Fibroblast of gingiva (primary cell): ENCODE data around the gene MLH3.

ENCODE experiments used
- DNase-seq: peaks from one replicate; pipeline ENCODE4 v3.0.0-alpha.2; 2011; ENCODE audit warnings: low read depth

Gene MLH3

GRCh38 chr14:74984236-74985027, 66.8 kb downstream of the MLH3 start:
- DNase-seq: no peak

- no peak for DNase-seq
These were observed 67.9 kb downstream of the MLH3 start for GRCh38 chr14:74983343-74983742.

GRCh38 chr14:74982661-74983060, 68.6 kb downstream of the MLH3 start:
- DNase-seq: no peak

- DNase-seq: no peak
These were observed 69.4 kb downstream of the MLH3 start for GRCh38 chr14:74981833-74982232.

GRCh38 chr14:74981462-74981782, 69.8 kb downstream of the MLH3 start:
- DNase-seq: no peak

GRCh38 chr14:74980731-74981461, 70.4 kb downstream of the MLH3 start:
- peak; percentile 85 for DNase-seq

GRCh38 chr14:74980398-74980730, 70.9 kb downstream of the MLH3 start:
- DNase-seq: peak; percentile 17

- DNase-seq: peak; percentile 97
These were observed 71.5 kb downstream of the MLH3 start for GRCh38 chr14:74979442-74980397.

- DNase-seq: peak; percentile 15
These were observed 72.2 kb downstream of the MLH3 start for GRCh38 chr14:74979029-74979428.

- no peak for DNase-seq
These were observed 72.8 kb downstream of the MLH3 start for GRCh38 chr14:74978416-74978947.

GRCh38 chr14:74977901-74978385, 73.3 kb downstream of the MLH3 start:
- no peak for DNase-seq

GRCh38 chr14:74977164-74977900, 73.9 kb downstream of the MLH3 start:
- no peak for DNase-seq

GRCh38 chr14:74976264-74977113, 74.8 kb downstream of the MLH3 start:
- no peak for DNase-seq

GRCh38 chr14:74975059-74975810, 76.0 kb downstream of the MLH3 start:
- no peak for DNase-seq

- no peak for DNase-seq
These were observed 76.8 kb downstream of the MLH3 start for GRCh38 chr14:74974364-74975058.

GRCh38 chr14:74973905-74974363, 77.3 kb downstream of the MLH3 start:
- no peak for DNase-seq

GRCh38 chr14:74973003-74973653, 78.1 kb downstream of the MLH3 start:
- DNase-seq: no peak

- no peak for DNase-seq
These were observed 82.5 kb downstream of the MLH3 start for GRCh38 chr14:74968811-74969210.
